ENCODE results near the gene HPD.
"Not testable (repeated sequence)": the region's sequence is repeated elsewhere in the genome, so short reads cannot be mapped to it uniquely, and the experiment has no call there.

HPD gene

DNA sequence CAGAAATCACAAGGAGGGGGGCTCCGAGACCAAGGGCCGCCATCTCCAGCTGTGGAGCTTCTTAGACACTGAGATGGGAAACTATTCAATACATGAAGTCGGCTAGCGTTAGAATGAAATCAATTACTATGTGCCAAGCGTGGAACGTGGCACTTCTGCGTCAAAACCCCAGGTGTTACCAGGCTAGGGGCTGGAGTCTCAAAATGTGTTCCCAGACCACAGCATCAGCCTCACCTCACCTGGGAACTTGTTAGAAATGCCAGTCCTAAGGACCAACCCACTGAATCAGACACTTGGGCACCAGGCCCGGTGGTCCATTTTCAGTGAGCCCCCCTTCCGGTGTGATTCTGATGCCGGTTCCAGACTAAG lies 59.9 kb downstream of the HPD start:
- DNase-seq (ENCODE audit: low read depth): no peak

GRCh38 chr12:121797937-121798786 lies 60.5 kb downstream of the HPD start:
- DNase-seq (ENCODE audit: low read depth): no peak

- DNase-seq (ENCODE audit: low read depth): no peak
Observed at GRCh38 chr12:121796855-121797751, 61.6 kb downstream of the HPD start.

- DNase-seq (ENCODE audit: low read depth): peak; percentile 81
Observed at GRCh38 chr12:121795034-121795968, 63.4 kb downstream of the HPD start.

- no peak for DNase-seq (ENCODE audit: low read depth)
Observed at GRCh38 chr12:121794534-121795033, 64.1 kb downstream of the HPD start.

DNA sequence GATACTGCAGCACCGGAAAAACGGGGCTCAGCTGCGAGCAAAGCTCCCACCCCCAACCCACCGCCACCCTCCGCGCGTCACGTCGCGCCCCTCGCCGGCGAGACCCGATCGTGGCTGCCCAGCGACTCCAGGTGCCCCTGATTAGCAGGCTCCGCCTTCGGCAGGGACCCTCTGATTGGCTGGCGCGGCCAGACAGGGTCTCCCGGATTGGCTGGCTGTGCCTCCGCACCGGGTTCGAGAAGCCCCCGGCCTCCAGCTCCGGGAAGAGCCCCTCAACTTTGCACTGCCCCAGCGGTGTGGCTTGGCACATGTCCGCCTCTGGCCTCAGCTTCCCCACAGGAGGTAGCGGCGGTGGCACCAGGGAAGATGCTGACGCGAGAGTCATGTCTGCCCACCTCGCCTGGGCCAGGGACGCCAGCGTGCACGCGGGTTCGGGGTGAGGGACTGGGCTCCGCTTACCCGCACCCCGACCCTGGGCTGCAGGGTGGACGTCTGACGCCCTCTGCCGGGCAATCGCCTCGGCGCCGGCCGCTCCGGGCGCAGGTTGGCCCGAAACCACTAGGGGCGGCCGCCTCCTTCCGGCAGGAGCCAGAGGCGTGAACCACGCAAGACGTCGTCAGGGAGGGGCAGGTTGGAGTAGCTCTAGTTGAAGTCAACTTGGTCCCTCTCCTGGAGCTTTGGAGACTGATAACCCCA lies 64.7 kb downstream of the HPD start:
- peak; percentile 88 for DNase-seq (ENCODE audit: low read depth)

- DNase-seq (ENCODE audit: low read depth): no peak
Observed at GRCh38 chr12:121793440-121793837, 65.2 kb downstream of the HPD start, which contains the start of gene RHOF. Gene RHOF, minus strand, starts transcription at chr12:121793688. Its CDS starts 55 bp downstream, at chr12:121793633.

DNA sequence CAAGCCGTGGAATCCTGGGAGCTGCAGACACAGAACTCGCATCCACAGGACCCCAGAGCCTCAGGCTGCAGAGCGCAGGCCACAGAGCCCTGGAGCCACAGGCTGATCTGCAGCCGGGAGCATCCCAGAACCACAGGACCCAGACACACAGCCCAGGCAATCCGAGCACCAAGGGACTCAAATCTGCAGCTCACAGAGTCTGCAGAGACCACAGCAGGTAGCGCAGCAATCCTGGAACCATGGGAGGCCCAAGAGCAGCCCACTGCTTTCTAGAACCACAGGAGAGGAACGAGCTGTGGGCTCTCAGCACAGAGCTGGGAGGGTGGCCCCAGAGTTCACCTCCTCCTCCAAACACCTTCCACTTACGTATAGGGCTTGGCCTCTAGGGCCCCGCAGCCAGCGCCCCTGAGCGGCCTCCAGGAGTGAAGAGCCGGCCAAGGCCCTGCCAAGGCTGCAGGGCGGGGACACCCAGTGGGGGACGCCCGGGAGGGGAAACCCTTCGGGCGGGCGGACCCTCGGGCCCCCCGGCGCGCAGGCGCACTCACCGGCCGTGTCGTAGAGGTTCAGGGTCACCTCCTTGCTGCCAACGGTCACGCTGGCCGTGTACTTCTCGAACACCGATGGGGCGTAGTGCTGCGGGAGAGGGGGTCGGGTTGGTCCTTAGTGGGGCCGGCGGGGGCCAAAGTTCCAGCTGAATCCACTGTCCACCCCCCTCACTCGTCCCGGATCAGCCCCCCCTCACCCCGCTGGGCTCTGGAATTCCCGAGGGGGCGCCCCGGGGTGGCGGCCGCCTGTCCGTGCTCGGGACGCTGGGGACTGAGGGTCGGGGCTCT lies 65.8 kb downstream of the HPD start:
- no peak for DNase-seq (ENCODE audit: low read depth)

- no peak for DNase-seq (ENCODE audit: low read depth)
Observed at GRCh38 chr12:121791671-121792551, 66.7 kb downstream of the HPD start.

DNA sequence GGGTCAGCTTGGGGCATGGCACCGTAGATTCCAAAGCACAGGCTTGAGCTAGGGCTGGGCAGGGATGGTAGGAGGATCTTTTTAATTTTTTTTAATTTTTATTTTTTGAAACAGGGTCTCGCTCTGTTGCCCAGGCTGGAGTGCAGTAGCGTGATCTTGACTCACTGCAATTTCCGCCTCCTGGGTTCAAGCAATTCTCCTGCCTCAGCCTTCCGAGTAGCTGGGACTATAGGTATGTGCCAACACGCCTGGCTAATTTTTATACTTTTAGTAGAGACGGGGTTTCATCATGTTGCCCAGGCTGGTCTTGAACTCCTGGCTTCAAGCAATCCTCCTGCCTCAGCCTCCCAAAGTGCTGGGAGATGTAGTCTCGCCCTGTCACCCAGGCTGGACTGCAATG lies 67.9 kb downstream of the HPD start:
- DNase-seq (ENCODE audit: low read depth): not testable (repeated sequence)

DNA sequence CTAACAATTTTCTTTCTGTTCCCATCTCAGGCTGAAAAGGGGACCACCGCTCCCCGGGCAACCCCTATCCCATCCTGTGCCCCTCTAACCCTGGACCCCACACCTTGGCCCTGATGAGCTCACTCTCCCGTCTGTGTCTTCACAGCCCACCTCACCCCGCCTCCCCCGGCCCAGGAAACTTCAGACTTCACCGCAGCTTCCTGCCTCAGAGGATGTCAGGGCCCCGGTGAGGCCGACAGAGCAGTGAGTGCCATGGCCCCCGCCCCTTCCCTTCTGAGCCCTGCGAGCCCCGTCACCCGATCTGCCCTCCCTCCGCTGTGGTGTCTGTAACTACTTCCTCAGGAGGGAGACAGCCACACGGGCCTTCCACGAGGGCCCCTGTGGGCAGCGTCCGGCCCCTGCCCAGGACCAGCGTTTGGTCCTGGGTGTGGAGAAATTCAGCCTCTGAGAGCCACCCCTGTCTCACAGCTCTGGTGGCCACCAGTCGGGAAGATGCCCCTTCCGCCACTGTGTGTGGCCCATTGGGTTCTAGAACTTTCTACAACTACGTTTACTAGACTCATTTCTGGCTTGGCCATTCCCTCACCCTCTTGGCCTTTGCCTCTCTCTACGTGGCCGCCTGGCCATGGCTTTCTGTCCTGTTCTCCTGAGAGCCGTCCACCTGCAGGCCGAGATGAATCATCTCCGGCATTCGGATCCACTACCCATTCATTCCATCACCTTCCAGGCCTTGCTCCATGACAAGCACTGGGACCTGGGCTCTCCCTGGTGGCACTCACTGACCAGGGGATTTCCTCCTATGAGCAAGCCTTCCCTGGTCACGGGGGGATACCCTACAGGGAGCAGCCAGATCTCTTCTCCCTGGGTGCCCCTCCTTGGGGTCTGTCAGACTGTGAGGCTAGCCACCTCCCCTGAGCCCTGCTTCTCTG lies 68.6 kb downstream of the HPD start:
- DNase-seq (ENCODE audit: low read depth): peak; percentile 90

Measured in stimulated activated CD8-positive, alpha-beta memory T cell treated with anti-CD3 and anti-CD28 coated beads, Interleukin-15, amount 100 ng/mL, for 1 hour (primary cell).